T-helper 2 cell treated with Interferon-gamma antibody and Interleukin-4, amounts not matched to agents 100 ng/mL and 5 ng/mL, for 36 hours (primary cell): Measurements from ENCODE around the gene CX3CL1. TPM values are rescaled to one million over a fixed set of nuclear protein-coding genes. Genes with fewer than 3 reads are reported as not detected.
"Not testable (repeated sequence)": the region's sequence is repeated elsewhere in the genome, so short reads cannot be mapped to it uniquely, and the experiment has no call there.

Experiments used
- intact Hi-C: fragments of 100-400 bp; cut with micrococcal nuclease; formaldehyde crosslinking; loops from one replicate; pipeline ENCODE4 v1.15.1; 2023
- total RNA-seq: library from RNA; stranded (reverse); gene quantifications from 2 replicates; pipeline ENCODE4 v1.2.3, GENCODE V29; 2022

The CX3CL1 gene
- total RNA-seq, 1 donor from 2014 or later: not detected

GRCh38 chr16:57357330-57358085, 14.8 kb upstream of the CX3CL1 start:
- intact Hi-C loops: no loop called here

GRCh38 chr16:57358086-57358420, 14.2 kb upstream of the CX3CL1 start:
- intact Hi-C loops: no loop called here

DNA sequence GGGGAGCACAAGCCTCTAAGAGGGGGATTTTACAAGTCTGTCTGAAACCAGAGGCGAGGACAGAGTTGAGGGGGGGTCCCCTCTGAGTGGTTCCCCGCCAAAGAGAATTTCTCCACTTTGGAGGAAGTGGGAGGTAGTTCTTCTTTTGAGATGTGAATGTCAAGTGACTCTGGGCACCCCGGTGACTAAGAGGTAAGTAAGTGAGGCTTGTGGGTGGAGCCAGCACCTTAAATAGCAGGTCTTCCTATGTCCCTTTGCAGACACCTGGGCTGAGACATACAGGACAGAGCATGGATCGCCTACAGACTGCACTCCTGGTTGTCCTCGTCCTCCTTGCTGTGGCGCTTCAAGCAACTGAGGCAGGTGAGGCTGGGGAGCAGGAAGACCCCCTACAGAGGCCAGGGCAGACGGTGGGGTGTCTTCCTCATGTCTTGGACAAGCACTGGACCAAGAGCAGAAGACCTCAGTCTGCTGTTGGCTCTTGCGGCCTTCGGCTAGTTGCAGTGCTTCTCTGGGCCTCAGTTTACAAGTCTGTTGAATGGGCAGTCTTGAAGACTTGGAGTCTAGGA, 13.7 kb upstream of the CX3CL1 start, which contains the start of gene CCL22:
CCL22 (plus strand) TSS at position 257 of the 569 bp plus-strand sequence; CDS start at position 291, 34 bp downstream.
- intact Hi-C loops: no loop called here

GRCh38 chr16:57360321-57360935, 11.9 kb upstream of the CX3CL1 start:
- intact Hi-C loops: no loop called here

DNA sequence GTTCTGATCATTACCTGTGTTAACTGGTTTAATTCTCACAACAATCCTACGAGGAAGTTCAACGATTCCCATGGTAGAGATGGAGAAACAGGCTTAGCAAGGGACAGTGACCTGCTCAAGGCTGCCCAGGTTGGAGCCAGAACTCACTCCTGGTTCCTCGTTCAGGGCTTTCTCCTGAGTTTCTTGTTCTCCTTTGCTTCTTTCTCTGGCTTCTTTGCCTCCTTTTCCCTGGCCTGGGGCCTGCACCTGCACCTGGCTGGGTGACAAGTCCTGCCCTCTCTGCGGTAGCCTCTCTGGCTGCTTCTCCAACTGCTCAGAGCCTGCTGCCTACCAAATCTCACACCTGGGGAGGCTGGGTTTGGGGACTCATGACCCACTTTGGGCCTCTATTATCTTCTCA, 10.9 kb upstream of the CX3CL1 start:
- intact Hi-C loops: no loop called here

DNA sequence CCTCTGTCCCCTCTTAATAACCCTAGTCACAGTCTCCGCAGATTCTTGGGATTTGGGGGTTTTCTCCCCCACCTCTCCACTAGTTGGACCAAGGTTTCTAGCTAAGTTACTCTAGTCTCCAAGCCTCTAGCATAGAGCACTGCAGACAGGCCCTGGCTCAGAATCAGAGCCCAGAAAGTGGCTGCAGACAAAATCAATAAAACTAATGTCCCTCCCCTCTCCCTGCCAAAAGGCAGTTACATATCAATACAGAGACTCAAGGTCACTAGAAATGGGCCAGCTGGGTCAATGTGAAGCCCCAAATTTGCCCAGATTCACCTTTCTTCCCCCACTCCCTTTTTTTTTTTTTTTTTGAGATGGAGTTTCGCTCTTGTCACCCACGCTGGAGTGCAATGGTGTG, 8.1 kb upstream of the CX3CL1 start:
- intact Hi-C loops: no loop called here

DNA sequence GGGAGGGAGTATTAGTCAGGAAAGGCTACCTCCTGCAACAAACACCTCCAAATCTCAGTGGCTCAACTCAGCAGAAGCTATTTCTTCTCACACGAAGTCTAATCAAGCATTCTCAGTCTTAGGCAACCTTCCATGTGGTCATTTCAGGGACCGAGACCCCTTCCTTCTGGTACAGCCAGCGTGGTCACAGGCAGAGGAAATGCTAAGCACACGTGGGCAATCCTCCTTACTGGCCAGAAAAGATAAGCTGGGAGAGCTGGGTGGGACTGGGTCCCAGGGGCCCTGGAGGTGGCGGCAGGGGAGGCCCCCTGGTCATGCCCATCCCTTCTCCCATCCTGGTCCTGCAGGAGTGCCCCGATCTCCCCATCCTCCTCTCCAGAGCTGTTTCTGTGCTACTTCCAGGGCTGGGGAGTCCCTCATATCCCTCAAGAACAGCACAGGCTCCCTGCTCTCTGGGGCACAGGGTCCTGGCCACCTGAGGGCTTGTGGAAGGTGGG, 5.7 kb upstream of the CX3CL1 start:
- intact Hi-C loops: no loop called here

- intact Hi-C loops: no loop called here
Measured at GRCh38 chr16:57367116-57367752, 5.1 kb upstream of the CX3CL1 start.

GRCh38 chr16:57371494-57372371, 557 bp upstream of the CX3CL1 start:
- intact Hi-C loops: no loop called here

GRCh38 chr16:57373117-57373947, 1.0 kb downstream of the CX3CL1 start:
- intact Hi-C loops: no loop called here

- intact Hi-C loops: no loop called here
Measured at GRCh38 chr16:57374067-57374534, 1.8 kb downstream of the CX3CL1 start.

DNA sequence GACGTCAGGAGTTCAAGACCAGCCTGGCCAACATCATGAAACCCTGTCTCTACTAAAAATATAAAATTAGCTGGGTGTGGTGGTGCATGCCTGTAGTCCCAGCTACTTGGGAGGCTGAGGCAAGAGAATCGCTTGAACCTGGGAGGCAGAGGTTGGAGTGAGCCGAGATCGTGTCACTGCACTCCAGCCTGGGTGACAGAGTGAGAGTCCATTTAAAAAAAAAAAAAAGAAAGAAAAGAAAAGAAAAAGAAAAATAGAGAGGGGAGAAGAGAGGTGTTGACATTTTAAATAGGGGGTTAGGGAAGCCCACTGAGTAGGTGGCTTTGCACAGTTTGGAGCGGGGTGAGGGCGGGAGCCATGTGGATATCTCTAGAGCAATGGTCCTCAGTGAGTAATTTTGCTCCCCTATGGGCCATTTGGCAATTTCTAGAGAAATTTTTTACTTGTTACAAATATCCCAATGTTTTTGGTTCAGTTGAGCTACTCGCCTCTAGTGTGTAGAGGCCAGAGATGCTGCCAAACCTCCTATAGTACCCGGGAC, 2.7 kb downstream of the CX3CL1 start:
- intact Hi-C loops: not testable (repeated sequence)

GRCh38 chr16:57376313-57376818, 4.1 kb downstream of the CX3CL1 start:
- intact Hi-C loops: no loop called here

GRCh38 chr16:57377080-57377841, 5.0 kb downstream of the CX3CL1 start:
- intact Hi-C loops: no loop called here

DNA sequence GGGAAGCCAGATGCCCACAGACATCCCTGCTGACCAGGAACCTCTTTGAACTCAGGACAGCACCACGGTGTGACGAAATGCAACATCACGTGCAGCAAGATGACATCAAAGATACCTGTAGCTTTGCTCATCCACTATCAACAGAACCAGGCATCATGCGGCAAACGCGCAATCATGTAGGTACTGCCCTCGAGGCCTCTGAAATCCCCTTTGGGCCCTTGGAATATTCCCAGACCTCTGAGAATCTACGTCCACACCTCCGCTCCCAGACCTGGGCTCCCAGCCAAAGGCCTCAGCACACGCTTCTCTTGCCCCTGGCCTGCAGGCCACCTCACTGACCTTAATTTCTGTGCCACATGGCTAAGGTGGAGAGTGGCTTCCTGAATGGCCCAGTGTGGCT, 7.3 kb downstream of the CX3CL1 start:
- intact Hi-C loops: no loop called here

DNA sequence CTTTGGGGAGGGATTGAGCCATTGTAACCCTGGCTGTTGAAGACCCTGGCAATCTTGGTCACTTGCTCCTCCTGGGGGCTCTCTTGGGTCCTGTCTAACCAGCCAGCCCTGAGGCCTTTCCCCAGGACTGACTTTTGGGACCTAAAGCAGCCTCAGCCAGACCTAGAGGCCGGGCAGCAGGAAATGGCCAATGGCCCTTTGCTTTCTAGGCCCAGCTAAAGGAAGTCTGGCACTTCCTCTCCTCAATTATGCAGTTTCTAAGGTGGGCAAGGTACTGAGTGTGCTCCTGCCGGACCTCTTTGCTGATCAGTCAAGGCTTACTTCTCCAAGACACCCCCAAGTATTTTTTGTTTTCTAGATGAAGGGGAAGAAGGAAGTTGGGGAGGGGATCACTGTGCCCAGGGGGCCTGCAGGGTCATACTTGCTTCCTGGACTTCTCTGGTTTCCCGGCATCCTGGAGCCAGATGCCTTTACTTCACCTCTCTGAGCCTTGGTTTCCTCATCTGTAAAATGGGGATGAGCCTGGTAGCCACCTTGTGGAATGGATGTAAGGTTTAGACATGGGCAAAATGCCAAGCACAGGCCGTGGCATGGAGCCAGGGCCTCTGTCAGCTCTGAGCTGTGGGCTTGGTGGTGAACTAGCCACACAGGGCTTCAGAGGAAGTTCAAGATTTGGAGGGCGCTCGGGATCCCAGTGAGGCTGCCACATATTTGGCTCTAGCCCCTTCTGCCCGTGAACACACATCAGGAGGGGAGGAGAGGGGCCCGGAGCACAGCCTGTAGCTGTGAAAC, 8.6 kb downstream of the CX3CL1 start:
- intact Hi-C loops: no loop called here

DNA sequence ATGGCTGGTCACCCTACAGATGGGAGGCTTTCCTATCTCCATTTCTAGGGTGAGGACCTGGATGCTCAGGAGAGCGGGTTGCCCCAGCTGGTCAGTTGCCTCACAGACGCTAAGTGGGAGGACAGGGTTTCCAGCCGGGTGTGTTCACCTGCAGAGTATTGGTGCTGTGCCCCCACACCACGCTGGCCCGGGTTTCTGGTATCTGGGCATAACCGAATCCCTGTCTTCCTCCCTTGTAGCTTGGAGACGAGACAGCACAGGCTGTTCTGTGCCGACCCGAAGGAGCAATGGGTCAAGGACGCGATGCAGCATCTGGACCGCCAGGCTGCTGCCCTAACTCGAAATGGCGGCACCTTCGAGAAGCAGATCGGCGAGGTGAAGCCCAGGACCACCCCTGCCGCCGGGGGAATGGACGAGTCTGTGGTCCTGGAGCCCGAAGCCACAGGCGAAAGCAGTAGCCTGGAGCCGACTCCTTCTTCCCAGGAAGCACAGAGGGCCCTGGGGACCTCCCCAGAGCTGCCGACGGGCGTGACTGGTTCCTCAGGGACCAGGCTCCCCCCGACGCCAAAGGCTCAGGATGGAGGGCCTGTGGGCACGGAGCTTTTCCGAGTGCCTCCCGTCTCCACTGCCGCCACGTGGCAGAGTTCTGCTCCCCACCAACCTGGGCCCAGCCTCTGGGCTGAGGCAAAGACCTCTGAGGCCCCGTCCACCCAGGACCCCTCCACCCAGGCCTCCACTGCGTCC, 9.7 kb downstream of the CX3CL1 start:
- intact Hi-C loops: no loop called here
